ENCODE results near the gene MGAM2. TPM values are rescaled to one million over a fixed set of nuclear protein-coding genes. Genes with fewer than 3 reads are reported as not detected.

MGAM2 gene
- total and polyA plus RNA-seq, 10 of the 15 experiments (the other 5 are each of a cell fraction or from before 2014, with no cell fraction given): 0.01 to 0.16 (median 0.03) TPM; not detected in 6

- no peak for TF ChIP-seq SIX5 (IDR thresholded peaks at IDR 0.05; ENCODE audit: low read depth, low read length, severe bottlenecking)
- no peak for TF ChIP-seq NFYB (IDR thresholded peaks at IDR 0.05; ENCODE audit: insufficient read depth, low read depth, low read length)
- TF ChIP-seq NFIC (IDR thresholded peaks at IDR 0.05; ENCODE audit: low read depth, low read length): no peak
- no peak for TF ChIP-seq RAD51 (IDR thresholded peaks at IDR 0.05)
Measured at GRCh38 chr7:142139597-142140400, 28.3 kb downstream of the MGAM2 start (continued).

- ChIA-PET RAD21 (ENCODE audit: unreplicated experiment) (no interaction called here), SMC1A (ENCODE audit: uncharacterized antibody, unreplicated experiment) (no interaction called here), POLR2A (no interaction called here), CTCF (no interaction called here)
- in situ Hi-C loops (cut with MboI): no loop called here
- Histone ChIP-seq H3K27me3 (replicated peaks in 1 of 2; ENCODE audit: control insufficient read depth in 2 of 2, insufficient read depth in 2 of 2, low read length in 1 of 2) (no peaks in the 10 kb centered on the region), H3K36me3 (ENCODE audit: control insufficient read depth in 2 of 2, insufficient read depth in 2 of 2, low read length in 1 of 2) (no peaks in the 10 kb centered on the region), H2AFZ (ENCODE audit: control insufficient read depth, low read depth, low read length) (no peak overlapping the region), H3K4me3 (no peak overlapping the region), H4K20me1 (ENCODE audit: control insufficient read depth, insufficient read depth) (no peaks in the 10 kb centered on the region), H3K9me3 (replicated peaks; ENCODE audit: control insufficient read depth, insufficient read depth, low read length) (no peaks in the 10 kb centered on the region), H3K4me2 (ENCODE audit: control insufficient read depth, insufficient read depth) (no peak overlapping the region), H3K4me1 (ENCODE audit: control insufficient read depth, insufficient read depth, low read length) (no peaks in the 10 kb centered on the region), H3K27ac (ENCODE audit: control insufficient read depth, insufficient read depth) (no peak overlapping the region), H3K79me2 (ENCODE audit: control insufficient read depth, insufficient read depth, low read length) (no peaks in the 10 kb centered on the region), H3K9ac (ENCODE audit: control insufficient read depth, insufficient read depth, low read length) (no peak overlapping the region)
- ATAC-seq (no peak), DNase-seq (ENCODE audit: low read depth, low spot score) (no peak), FAIRE-seq (no peak)
- BruUV-seq (replicated peaks): no TSS peak
- WGBS (ENCODE audit: insufficient coverage, insufficient replicate concordance, low lambda C conversion rate, missing lambda C conversion rate): 40% methylated on average over 2 of the region's 2 CpGs
- intact Hi-C loops (cut with micrococcal nuclease; ENCODE audit: unreplicated experiment): no loop called here
- TF ChIP-seq REST (IDR thresholded peaks at IDR 0.05; ENCODE audit: low read depth, low read length): no peak
- no peak for TF ChIP-seq E4F1 (IDR thresholded peaks at IDR 0.05; ENCODE audit: borderline replicate concordance, partially characterized antibody)
- TF ChIP-seq TCF3 (IDR thresholded peaks at IDR 0.05; ENCODE audit: borderline replicate concordance, insufficient read depth, low read depth, low read length): no peak
- no peak for TF ChIP-seq PAX8 (IDR thresholded peaks at IDR 0.05)
- TF ChIP-seq NKRF (conservative IDR thresholded peaks at IDR 0.05): no peak
- TF ChIP-seq RELA (IDR thresholded peaks at IDR 0.05; ENCODE audit: borderline replicate concordance, partially characterized antibody): no peak
- TF ChIP-seq NFXL1 (IDR thresholded peaks at IDR 0.05; ENCODE audit: borderline replicate concordance): no peak
- TF ChIP-seq RBBP5 (conservative IDR thresholded peaks at IDR 0.05): no peak
- no peak for TF ChIP-seq KLF5 (IDR thresholded peaks at IDR 0.05; ENCODE audit: partially characterized antibody)
- no peak for TF ChIP-seq RUNX3 (IDR thresholded peaks at IDR 0.05; ENCODE audit: low read length)
Measured at GRCh38 chr7:142140401-142140959, 29.0 kb downstream of the MGAM2 start.
